Epithelial cell of esophagus (primary cell): Measurements from ENCODE around the gene MESP1.

Source experiments
- DNase-seq: peaks from one replicate; pipeline ENCODE4 v3.0.0; 2010; ENCODE audit warnings: low read depth
- H3K4me3 ChIP-seq: 2 replicates; pipeline ENCODE4 v1.5.1; 2011; ENCODE audit warnings: mild to moderate bottlenecking, low read length, control low read depth
- CTCF ChIP-seq: IDR thresholded peaks from 2 replicates; pipeline ENCODE4 v1.5.1; 2011; ENCODE audit warnings: low read depth, mild to moderate bottlenecking, low read length, control low read depth, inconsistent platforms; ENCODE audit not compliant: insufficient read depth; ENCODE audit errors: missing control alignments

The MESP1 gene

GRCh38 chr15:89723031-89723430, 28.0 kb downstream of the MESP1 start:
- TF ChIP-seq CTCF = no peak
- DNase-seq = no peak
- no peak overlapping the region for H3K4me3 ChIP-seq

- no peak for TF ChIP-seq CTCF
- no peak for DNase-seq
These were observed 36.3 kb downstream of the MESP1 start for GRCh38 chr15:89714775-89715174.

GRCh38 chr15:89707577-89707976, 43.5 kb downstream of the MESP1 start:
- no peak overlapping the region for H3K4me3 ChIP-seq
- TF ChIP-seq CTCF = no peak
- peak; percentile 24 for DNase-seq

More at GRCh38 chr15:89714775-89715174, 36.3 kb downstream of the MESP1 start:
- no peak overlapping the region for H3K4me3 ChIP-seq

- no peak overlapping the region for H3K4me3 ChIP-seq
- no peak for TF ChIP-seq CTCF
- no peak for DNase-seq
These were observed 46.6 kb downstream of the MESP1 start for GRCh38 chr15:89704411-89704810.
